Mesothelial cell of epicardium (in vitro differentiated cells): ENCODE results near the gene CDH2. TPM values are rescaled to one million over a fixed set of nuclear protein-coding genes. Genes with fewer than 3 reads are reported as not detected.

ENCODE experiments used
- DNase-seq, 2 experiments: peaks; one replicate each; pipeline ENCODE4 v3.0.0; 2021; ENCODE audit warnings: low spot score in 2 of 2; ENCODE audit not compliant: unreplicated experiment in 2 of 2
- H3K27ac Mint-ChIP-seq: 2 replicates; pipeline ENCODE4 v1.8.0; 2021; ENCODE audit warnings: mixed read lengths
- H3K27me3 Mint-ChIP-seq: 2 replicates; pipeline ENCODE4 v1.8.0; 2021; ENCODE audit warnings: low read depth, mixed read lengths
- H3K36me3 Mint-ChIP-seq: 2 replicates; pipeline ENCODE4 v1.8.0; 2021; ENCODE audit warnings: mixed read lengths
- H3K4me1 Mint-ChIP-seq: 2 replicates; pipeline ENCODE4 v1.8.0; 2021; ENCODE audit warnings: mixed read lengths
- H3K4me3 Mint-ChIP-seq: 2 replicates; pipeline ENCODE4 v1.8.0; 2021; ENCODE audit warnings: mild to moderate bottlenecking, moderate library complexity, mixed read lengths
- H3K9me3 Mint-ChIP-seq: 2 replicates; pipeline ENCODE4 v1.8.0; 2021; ENCODE audit warnings: mixed read lengths
- total RNA-seq: library from RNA; stranded (reverse); gene quantifications from 3 replicates; pipeline ENCODE4 v1.2.1, GENCODE V29; 2021
- TF ChIP-seq, protein P1 (sequence below): fragments of 200-600 bp; sonication (generic); IDR thresholded peaks from one replicate; pipeline ENCODE4 v1.5.0; 2021; ENCODE audit warnings: antibody characterized with exemption; ENCODE audit not compliant: unreplicated experiment

CDH2 gene
- total RNA-seq, 1 donor from 2014 or later = 46.6 TPM

DNA sequence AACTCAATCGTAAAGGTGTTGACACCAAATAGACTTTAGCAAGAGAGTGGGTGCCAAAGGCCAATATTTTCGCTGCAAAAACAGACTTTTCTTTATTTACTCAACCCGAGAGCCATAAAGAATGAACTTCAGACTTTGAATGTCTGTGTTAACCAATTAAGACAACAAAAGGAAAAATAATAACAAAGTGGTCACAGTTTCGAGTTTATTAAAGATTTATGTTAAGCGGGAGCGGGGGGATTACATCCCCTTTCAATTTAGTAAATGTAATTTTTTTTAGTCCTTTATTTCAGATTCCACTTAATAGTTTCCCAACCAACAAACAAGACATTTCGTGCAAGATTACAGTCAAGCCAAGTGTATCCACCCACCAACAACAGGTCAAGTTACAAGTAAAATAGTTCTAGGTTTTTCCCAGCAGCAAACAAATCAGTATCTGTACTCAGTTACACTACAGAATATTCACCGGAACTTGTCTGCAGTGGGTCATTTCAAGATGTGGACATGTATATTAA lies 9.0 kb downstream of the CDH2 start:
- Mint-ChIP-seq H3K4me3 (no peak overlapping the region), H3K4me1 (peaks cover 5% of the 10 kb centered on the region), H3K36me3 (no peaks in the 10 kb centered on the region), H3K9me3 (no peaks in the 10 kb centered on the region), H3K27me3 (no peaks in the 10 kb centered on the region), H3K27ac (no peak overlapping the region)
- DNase-seq = no peak
- TF ChIP-seq, protein P1, sequence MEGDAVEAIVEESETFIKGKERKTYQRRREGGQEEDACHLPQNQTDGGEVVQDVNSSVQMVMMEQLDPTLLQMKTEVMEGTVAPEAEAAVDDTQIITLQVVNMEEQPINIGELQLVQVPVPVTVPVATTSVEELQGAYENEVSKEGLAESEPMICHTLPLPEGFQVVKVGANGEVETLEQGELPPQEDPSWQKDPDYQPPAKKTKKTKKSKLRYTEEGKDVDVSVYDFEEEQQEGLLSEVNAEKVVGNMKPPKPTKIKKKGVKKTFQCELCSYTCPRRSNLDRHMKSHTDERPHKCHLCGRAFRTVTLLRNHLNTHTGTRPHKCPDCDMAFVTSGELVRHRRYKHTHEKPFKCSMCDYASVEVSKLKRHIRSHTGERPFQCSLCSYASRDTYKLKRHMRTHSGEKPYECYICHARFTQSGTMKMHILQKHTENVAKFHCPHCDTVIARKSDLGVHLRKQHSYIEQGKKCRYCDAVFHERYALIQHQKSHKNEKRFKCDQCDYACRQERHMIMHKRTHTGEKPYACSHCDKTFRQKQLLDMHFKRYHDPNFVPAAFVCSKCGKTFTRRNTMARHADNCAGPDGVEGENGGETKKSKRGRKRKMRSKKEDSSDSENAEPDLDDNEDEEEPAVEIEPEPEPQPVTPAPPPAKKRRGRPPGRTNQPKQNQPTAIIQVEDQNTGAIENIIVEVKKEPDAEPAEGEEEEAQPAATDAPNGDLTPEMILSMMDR = no peak

GRCh38 chr18:28164771-28165483 lies 12.0 kb downstream of the CDH2 start:
- Mint-ChIP-seq H3K9me3 (no peaks in the 10 kb centered on the region), H3K4me1 (peaks cover 6% of the 10 kb centered on the region), H3K4me3 (no peak overlapping the region), H3K27ac (no peak overlapping the region), H3K36me3 (no peaks in the 10 kb centered on the region), H3K27me3 (no peaks in the 10 kb centered on the region)
- TF ChIP-seq, protein P1 = no peak
- no peak for DNase-seq

DNA sequence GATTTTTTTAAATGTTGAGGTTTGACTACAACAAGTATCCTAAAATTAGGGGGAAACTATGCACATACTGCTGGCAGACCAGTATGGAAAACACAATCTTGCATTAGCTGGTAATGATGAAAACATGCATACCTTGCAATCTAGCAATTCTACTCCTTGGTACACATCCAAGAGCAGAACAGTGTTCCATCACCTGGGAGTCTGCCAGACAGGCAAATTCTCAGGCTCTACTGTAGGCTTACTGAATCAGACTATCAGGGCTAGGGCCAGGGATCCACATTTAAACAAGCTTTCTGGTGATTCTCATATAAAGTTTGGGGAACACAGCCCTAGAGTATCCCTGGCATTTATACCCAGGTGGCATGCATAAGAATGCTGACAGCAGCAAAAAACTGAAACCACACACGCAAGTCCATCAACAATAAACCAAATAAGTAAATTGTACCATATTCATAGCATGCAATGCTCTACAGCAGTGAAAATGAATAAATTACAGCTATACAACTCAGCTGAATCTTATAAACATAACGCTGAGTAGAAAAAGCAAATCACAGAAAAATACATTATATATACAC lies 13.6 kb downstream of the CDH2 start:
- no peaks in the 10 kb centered on the region for H3K27me3 Mint-ChIP-seq
- H3K9me3 Mint-ChIP-seq = no peaks in the 10 kb centered on the region
- H3K4me1 Mint-ChIP-seq = peaks cover 10% of the 10 kb centered on the region
- H3K36me3 Mint-ChIP-seq = no peaks in the 10 kb centered on the region
- TF ChIP-seq, protein P1 = no peak
- H3K27ac Mint-ChIP-seq = no peak overlapping the region
- no peak overlapping the region for H3K4me3 Mint-ChIP-seq
- DNase-seq = no peak

DNA sequence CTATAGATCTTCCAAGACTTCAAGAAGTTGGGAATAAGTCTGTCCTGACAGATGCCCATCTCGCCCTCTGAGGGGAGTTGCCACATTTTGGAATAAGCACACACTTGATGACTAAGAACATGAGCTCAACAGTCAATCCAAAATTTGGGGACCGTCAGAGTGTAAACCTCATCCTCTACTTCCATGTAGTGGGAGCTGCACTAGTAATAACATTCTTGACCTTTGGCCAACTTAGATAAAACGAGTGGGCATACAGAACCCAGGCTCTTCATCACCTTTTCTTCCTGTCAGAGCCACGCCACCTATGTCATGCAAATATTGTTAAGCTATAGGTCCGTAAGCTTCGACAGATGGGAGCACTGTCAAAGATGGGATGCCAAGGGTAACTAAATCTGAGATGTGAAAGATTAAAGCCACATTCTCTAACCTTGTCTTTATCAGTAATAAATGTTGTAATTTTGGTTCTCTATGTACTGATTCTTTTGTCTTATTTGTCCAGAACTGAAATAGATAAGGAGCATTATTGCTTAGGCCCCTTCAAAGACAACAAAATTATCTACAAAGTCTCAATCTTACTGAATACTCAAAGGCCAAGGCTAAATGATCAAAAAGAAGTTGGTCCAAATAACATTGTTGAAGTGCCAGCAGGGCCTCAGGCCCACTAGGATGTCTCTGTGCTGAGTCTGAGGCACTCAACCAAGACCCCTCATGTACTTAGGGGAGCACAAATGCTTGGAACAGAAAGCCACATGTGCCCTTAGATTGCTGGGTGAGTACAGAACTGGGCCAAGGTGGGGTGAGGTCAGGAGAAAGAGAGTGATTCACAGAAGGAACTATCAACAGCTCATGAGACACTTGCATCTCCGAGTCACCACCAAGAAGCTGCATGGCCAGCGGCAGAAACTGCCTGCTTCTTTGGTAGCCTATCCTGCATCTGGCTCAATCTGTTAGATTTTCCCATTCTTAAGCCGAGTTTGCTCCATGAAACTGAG lies 15.0 kb downstream of the CDH2 start:
- DNase-seq = no peak
- TF ChIP-seq, protein P1 = no peak
- Mint-ChIP-seq H3K4me3 (no peak overlapping the region), H3K9me3 (no peaks in the 10 kb centered on the region), H3K27me3 (no peaks in the 10 kb centered on the region), H3K27ac (no peak overlapping the region), H3K36me3 (no peaks in the 10 kb centered on the region), H3K4me1 (peaks cover 16% of the 10 kb centered on the region)

DNA sequence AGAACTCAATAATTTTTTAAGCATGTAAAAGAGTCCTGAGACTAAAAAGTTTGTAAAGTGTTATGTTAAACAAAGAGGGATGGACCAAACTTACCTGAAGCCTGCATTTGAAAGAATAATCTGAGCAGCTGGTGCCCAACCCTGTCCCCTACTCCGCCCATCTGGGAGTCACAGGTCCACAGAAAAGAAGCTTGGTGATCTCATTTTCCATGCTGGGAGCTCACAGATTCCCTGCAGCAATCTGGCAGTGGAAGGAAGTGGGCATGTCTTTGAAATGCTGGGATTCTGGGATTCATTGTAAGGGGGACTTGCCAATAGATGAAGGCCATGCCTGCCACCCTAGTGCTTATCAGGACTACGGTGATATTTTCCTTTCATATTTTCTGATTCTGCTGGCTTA lies 17.9 kb downstream of the CDH2 start:
- peaks cover 19% of the 10 kb centered on the region for H3K4me1 Mint-ChIP-seq
- H3K27me3 Mint-ChIP-seq = no peaks in the 10 kb centered on the region
- TF ChIP-seq, protein P1 = no peak
- no peak overlapping the region for H3K27ac Mint-ChIP-seq
- H3K4me3 Mint-ChIP-seq = no peak overlapping the region
- no peak for DNase-seq
- H3K36me3 Mint-ChIP-seq = no peaks in the 10 kb centered on the region
- no peaks in the 10 kb centered on the region for H3K9me3 Mint-ChIP-seq
